Measurements from ENCODE around the gene HMGB3. TPM values are rescaled to one million over a fixed set of nuclear protein-coding genes. Genes with fewer than 3 reads are reported as not detected.

HMGB3 gene
- total RNA-seq, 3 donors from 2014 or later (not counting 1 experiment from before 2014, with no cell fraction given) = 1.6 to 3.4 (median 3.0) TPM

- no peaks in the 10 kb centered on the region for H3K9me3 Mint-ChIP-seq
- no peak for TF ChIP-seq CTCF (IDR thresholded peaks at IDR 0.05)
- no peaks in the 10 kb centered on the region for H3K27me3 ChIP-seq (ENCODE audit: control insufficient read depth, insufficient read depth, low read length)
Observed at GRCh38 chrX:150966235-150966634, 16.9 kb upstream of the HMGB3 start.

GRCh38 chrX:150966742-150967141, 16.4 kb upstream of the HMGB3 start:
- WGBS (ENCODE audit: insufficient coverage) = 93% methylated on average over 2 of the region's 3 CpGs
- Histone ChIP-seq H3K27me3 (ENCODE audit: control insufficient read depth, insufficient read depth, low read length) (no peaks in the 10 kb centered on the region), H3K36me3 (ENCODE audit: control insufficient read depth, insufficient read depth, low read length) (no peaks in the 10 kb centered on the region), H3K27ac (ENCODE audit: low read length) (no peak overlapping the region), H3K9me3 (ENCODE audit: control insufficient read depth, insufficient read depth, low read length) (no peaks in the 10 kb centered on the region), H3K4me3 (ENCODE audit: low read length) (no peak overlapping the region), H3K4me1 (ENCODE audit: control insufficient read depth, insufficient read depth, low read length) (no peaks in the 10 kb centered on the region)
- H3K27ac Mint-ChIP-seq = no peak overlapping the region
- peaks cover 0 to 3% of the 10 kb centered on the region in 2 donors for H3K27me3 Mint-ChIP-seq (ENCODE audit: low read depth in 2 of 2)
- no peaks in the 10 kb centered on the region for H3K9me3 Mint-ChIP-seq
- no peaks in the 10 kb centered on the region for H3K36me3 Mint-ChIP-seq
- TF ChIP-seq CTCF (IDR thresholded peaks at IDR 0.05) = no peak
- ATAC-seq (no peak), DNase-seq (no peak)
- intact Hi-C loops (cut with micrococcal nuclease) = no loop called here
- H3K4me1 Mint-ChIP-seq = no peaks in the 10 kb centered on the region
- H3K4me3 Mint-ChIP-seq = no peak overlapping the region

More at GRCh38 chrX:150966235-150966634, 16.9 kb upstream of the HMGB3 start:
- H3K36me3 ChIP-seq (ENCODE audit: control insufficient read depth, insufficient read depth, low read length) = no peaks in the 10 kb centered on the region
- no peak overlapping the region for H3K27ac ChIP-seq (ENCODE audit: low read length)
- no peaks in the 10 kb centered on the region for H3K4me1 ChIP-seq (ENCODE audit: control insufficient read depth, insufficient read depth, low read length)
- 81% methylated on average over 11 of the region's 11 CpGs for WGBS (ENCODE audit: insufficient coverage)
- no peaks in the 10 kb centered on the region for H3K9me3 ChIP-seq (ENCODE audit: control insufficient read depth, insufficient read depth, low read length)
- intact Hi-C loops (cut with micrococcal nuclease) = no loop called here
- Mint-ChIP-seq H3K36me3 (no peaks in the 10 kb centered on the region), H3K27ac (no peak overlapping the region), H3K27me3 (ENCODE audit: low read depth in 2 of 2) (peaks cover 0 to 3% of the 10 kb centered on the region in 2 donors), H3K4me1 (no peaks in the 10 kb centered on the region), H3K4me3 (no peak overlapping the region)
- no peak overlapping the region for H3K4me3 ChIP-seq (ENCODE audit: low read length)
- no peak for ATAC-seq
- no peak for DNase-seq

- Mint-ChIP-seq H3K4me1 (no peaks in the 10 kb centered on the region), H3K27me3 (ENCODE audit: low read depth in 2 of 2) (peaks cover 0 to 7% of the 10 kb centered on the region in 2 donors), H3K4me3 (no peak overlapping the region), H3K9me3 (no peaks in the 10 kb centered on the region), H3K36me3 (no peaks in the 10 kb centered on the region), H3K27ac (no peak overlapping the region)
- intact Hi-C loops (cut with micrococcal nuclease) = no loop called here
- no peak for TF ChIP-seq CTCF (IDR thresholded peaks at IDR 0.05)
- Histone ChIP-seq H3K4me3 (ENCODE audit: low read length) (no peak overlapping the region), H3K9me3 (ENCODE audit: control insufficient read depth, insufficient read depth, low read length) (no peaks in the 10 kb centered on the region), H3K4me1 (ENCODE audit: control insufficient read depth, insufficient read depth, low read length) (no peaks in the 10 kb centered on the region), H3K27me3 (ENCODE audit: control insufficient read depth, insufficient read depth, low read length) (no peaks in the 10 kb centered on the region), H3K27ac (ENCODE audit: low read length) (no peak overlapping the region), H3K36me3 (ENCODE audit: control insufficient read depth, insufficient read depth, low read length) (no peaks in the 10 kb centered on the region)
- ATAC-seq (no peak), DNase-seq (no peak)
- WGBS (ENCODE audit: insufficient coverage) = 94% methylated on average over 10 of the region's 10 CpGs
Observed at GRCh38 chrX:150967786-150968185, 15.3 kb upstream of the HMGB3 start.
